NCI-H446 (cell line): ENCODE data around the gene KCNAB1.
"Not testable (repeated sequence)": the region's sequence is repeated elsewhere in the genome, so short reads cannot be mapped to it uniquely, and the experiment has no call there.

Experiments
- DNase-seq, 2 experiments: peaks; one replicate each; lab custom pipeline; 2025; lab: John Stamatoyannopoulos, UW

Gene KCNAB1

GRCh38 chr3:156273111-156273694 lies 152.8 kb downstream of the KCNAB1 start:
- peak; percentile 73 to 87 for DNase-seq

GRCh38 chr3:156274791-156275190 lies 154.4 kb downstream of the KCNAB1 start:
- no peak for DNase-seq

GRCh38 chr3:156284637-156285036 lies 164.3 kb downstream of the KCNAB1 start:
- not testable (repeated sequence) for DNase-seq

GRCh38 chr3:156285626-156286025 lies 165.2 kb downstream of the KCNAB1 start:
- DNase-seq = no peak

- DNase-seq = no peak
Measured at GRCh38 chr3:156290924-156291271, 170.5 kb downstream of the KCNAB1 start.

GRCh38 chr3:156291272-156292123 lies 171.1 kb downstream of the KCNAB1 start:
- DNase-seq = no peak

GRCh38 chr3:156293566-156293965 lies 173.2 kb downstream of the KCNAB1 start:
- DNase-seq = no peak

- no peak for DNase-seq
Measured at GRCh38 chr3:156297582-156297981, 177.2 kb downstream of the KCNAB1 start.

GRCh38 chr3:156298014-156298413 lies 177.6 kb downstream of the KCNAB1 start:
- DNase-seq = no peak

GRCh38 chr3:156298938-156299337 lies 178.6 kb downstream of the KCNAB1 start:
- DNase-seq = no peak

- DNase-seq = peak; percentile 18 to 68
Measured at GRCh38 chr3:156299569-156299968, 179.2 kb downstream of the KCNAB1 start.

GRCh38 chr3:156300371-156300770 lies 180.0 kb downstream of the KCNAB1 start:
- DNase-seq = no peak

- DNase-seq = no peak
Measured at GRCh38 chr3:156300929-156301840, 180.8 kb downstream of the KCNAB1 start.

GRCh38 chr3:156303001-156303707 lies 182.8 kb downstream of the KCNAB1 start:
- no peak for DNase-seq

- DNase-seq = peak in 1 of 2 experiments; percentile 26
Measured at GRCh38 chr3:156304406-156304805, 184.0 kb downstream of the KCNAB1 start.

GRCh38 chr3:156305672-156306071 lies 185.3 kb downstream of the KCNAB1 start:
- no peak for DNase-seq

- peak in 1 of 2 experiments; percentile 68 for DNase-seq
Measured at GRCh38 chr3:156307704-156308103, 187.3 kb downstream of the KCNAB1 start.

- no peak for DNase-seq
Measured at GRCh38 chr3:156311431-156311830, 191.1 kb downstream of the KCNAB1 start.

GRCh38 chr3:156311930-156312329 lies 191.6 kb downstream of the KCNAB1 start:
- no peak for DNase-seq

- no peak for DNase-seq
Measured at GRCh38 chr3:156316076-156316475, 195.7 kb downstream of the KCNAB1 start.

GRCh38 chr3:156317462-156318074 lies 197.2 kb downstream of the KCNAB1 start:
- DNase-seq = no peak
